ENCODE measurements around the gene ACOD1.
A peak's percentile ranks its signal among the peaks of the same experiment; 100 is the strongest.
"Not testable (repeated sequence)": the region's sequence is repeated elsewhere in the genome, so short reads cannot be mapped to it uniquely, and the experiment has no call there.

ACOD1 gene

GRCh38 chr13:76934671-76935070 is 13.6 kb upstream of the ACOD1 start:
- no peak for TF ChIP-seq POLR2A (IDR thresholded peaks at IDR 0.05; ENCODE audit: low read depth, low read length)
- DNase-seq (ENCODE audit: insufficient read length, low spot score) (no peak), FAIRE-seq (no peak)

DNA sequence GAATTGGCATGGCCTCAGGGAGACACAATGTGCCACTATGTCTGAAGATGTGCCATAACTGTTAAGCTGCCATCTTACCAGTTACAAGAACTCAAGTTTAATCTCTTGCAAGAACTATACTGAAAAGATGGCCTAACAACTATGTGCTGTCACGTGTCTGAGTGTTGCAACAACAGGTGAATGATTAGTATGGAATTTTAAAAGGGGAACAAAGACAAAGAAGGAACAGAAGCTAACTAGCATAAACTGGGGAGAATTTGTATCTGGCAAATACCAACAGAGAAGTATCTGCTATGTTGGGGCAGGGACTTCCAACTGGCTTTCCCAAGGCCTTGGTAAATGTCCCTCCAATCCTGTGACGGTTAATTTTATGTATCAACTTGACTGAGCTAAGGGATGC is 11.5 kb upstream of the ACOD1 start:
- DNase-seq (ENCODE audit: insufficient read length, low spot score) (no peak), FAIRE-seq (no peak)
- no peak for TF ChIP-seq POLR2A (IDR thresholded peaks at IDR 0.05; ENCODE audit: low read depth, low read length)

- TF ChIP-seq POLR2A (IDR thresholded peaks at IDR 0.05; ENCODE audit: low read depth, low read length): no peak
- DNase-seq (ENCODE audit: insufficient read length, low spot score): peak; percentile 42
- peak; percentile 70 for FAIRE-seq
Observed at GRCh38 chr13:76937281-76937820, 11.0 kb upstream of the ACOD1 start.

- no peak for TF ChIP-seq POLR2A (IDR thresholded peaks at IDR 0.05; ENCODE audit: low read depth, low read length)
- FAIRE-seq (no peak), DNase-seq (ENCODE audit: insufficient read length, low spot score) (no peak)
Observed at GRCh38 chr13:76939215-76939614, 9.1 kb upstream of the ACOD1 start.

DNA sequence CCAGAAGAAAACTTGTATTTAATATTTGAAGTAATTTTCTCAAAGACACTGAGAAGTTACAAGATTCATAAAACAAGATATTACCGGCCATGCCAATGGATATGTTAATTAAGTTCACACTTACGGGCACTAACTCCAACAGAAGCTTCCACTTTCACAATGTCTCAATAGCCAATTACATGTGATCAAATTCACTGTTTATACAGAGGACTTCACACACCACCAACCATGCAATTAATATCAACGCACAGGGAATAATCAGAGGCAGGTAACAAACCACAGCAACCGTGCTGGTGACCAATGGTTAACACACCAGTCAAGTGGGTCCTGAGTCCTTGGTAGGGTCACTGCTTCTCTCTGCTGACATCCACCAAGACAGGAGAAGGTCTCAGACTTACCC is 5.9 kb upstream of the ACOD1 start:
- FAIRE-seq (no peak), DNase-seq (ENCODE audit: insufficient read length, low spot score) (no peak)
- TF ChIP-seq POLR2A (IDR thresholded peaks at IDR 0.05; ENCODE audit: low read depth, low read length): no peak

DNA sequence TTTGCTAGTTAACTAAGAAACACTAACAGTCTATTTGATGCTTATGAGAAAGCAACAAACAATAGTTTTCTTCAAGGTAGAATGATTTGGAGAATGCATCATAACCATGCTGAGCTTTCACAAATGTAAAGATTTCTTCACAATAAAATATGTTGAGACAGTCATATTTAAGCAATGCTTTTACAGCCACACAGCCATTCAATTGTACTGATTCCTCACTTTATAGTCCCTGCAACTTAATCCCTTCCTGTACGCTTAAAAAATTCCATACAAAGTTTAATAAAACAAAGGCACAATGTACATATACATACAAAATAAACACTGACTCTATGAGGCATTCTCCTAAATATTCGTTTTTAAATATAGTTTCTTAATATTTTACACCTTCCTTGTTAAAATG is 4.7 kb upstream of the ACOD1 start:
- DNase-seq (ENCODE audit: insufficient read length, low spot score): no peak
- TF ChIP-seq POLR2A (IDR thresholded peaks at IDR 0.05; ENCODE audit: low read depth, low read length): no peak
- FAIRE-seq: no peak

DNA sequence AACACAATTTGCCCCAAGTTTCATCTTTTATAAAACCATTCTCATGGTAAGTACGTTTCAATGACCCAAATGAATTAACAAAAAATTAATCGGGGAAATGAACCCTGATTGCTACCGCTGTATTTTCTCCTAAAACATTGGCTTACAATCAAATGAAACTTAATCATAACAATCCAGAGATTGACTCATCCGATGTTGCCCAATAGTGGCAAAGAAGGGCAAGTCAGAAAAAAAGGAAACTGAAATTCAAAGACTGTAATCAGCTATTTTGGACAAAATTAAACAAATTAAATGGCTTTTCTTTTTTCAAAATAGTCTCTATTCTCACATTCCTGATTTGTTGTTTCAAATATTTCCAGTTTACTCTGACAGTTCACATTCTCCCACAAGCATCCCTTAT is 3.9 kb upstream of the ACOD1 start:
- FAIRE-seq: no peak
- no peak for TF ChIP-seq POLR2A (IDR thresholded peaks at IDR 0.05; ENCODE audit: low read depth, low read length)
- no peak for DNase-seq (ENCODE audit: insufficient read length, low spot score)

DNA sequence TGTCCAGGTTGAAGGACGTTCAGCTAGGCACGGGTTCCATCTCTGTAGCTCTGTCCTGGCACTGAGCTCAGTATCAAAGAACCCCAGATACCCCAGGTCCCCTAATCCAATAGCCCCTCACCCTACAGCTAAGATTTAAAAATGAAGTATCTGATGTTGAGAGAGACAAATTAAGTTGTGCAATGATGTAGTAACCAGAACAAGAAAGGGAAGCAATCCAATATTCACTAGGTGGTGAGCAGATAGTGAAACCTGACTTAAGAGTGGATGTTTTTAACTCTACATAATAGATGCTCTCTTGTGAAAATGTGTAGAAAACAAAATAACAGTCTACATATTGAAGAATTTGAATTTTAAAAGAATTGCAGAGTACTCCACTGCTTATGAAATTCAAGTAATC is 1.8 kb downstream of the ACOD1 start:
- DNase-seq (ENCODE audit: insufficient read length, low spot score): no peak
- TF ChIP-seq POLR2A (IDR thresholded peaks at IDR 0.05; ENCODE audit: low read depth, low read length): no peak
- FAIRE-seq: no peak

DNA sequence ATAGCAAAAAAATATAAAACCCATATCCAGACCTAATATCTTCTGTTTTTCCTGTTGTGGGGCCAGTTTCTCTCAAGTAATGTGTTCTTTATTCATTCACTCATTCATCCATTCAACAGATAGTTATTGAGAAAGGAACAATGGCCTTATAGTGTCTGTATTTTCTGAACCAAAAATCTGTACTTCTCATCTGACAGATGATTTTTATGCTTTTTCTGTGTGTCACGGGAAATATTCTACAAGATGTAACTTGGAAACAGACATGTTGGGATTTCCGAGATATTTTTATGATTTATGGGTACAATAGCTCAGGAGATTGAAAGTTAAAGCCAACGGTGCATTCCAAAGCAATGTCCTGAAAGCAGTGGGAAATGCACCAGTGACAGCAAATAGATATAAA is 5.7 kb downstream of the ACOD1 start:
- DNase-seq (ENCODE audit: insufficient read length, low spot score) (no peak), FAIRE-seq (no peak)
- no peak for TF ChIP-seq POLR2A (IDR thresholded peaks at IDR 0.05; ENCODE audit: low read depth, low read length)

GRCh38 chr13:76954538-76954937 is 6.2 kb downstream of the ACOD1 start:
- no peak for TF ChIP-seq POLR2A (IDR thresholded peaks at IDR 0.05; ENCODE audit: low read depth, low read length)
- FAIRE-seq: no peak
- no peak for DNase-seq (ENCODE audit: insufficient read length, low spot score)

DNA sequence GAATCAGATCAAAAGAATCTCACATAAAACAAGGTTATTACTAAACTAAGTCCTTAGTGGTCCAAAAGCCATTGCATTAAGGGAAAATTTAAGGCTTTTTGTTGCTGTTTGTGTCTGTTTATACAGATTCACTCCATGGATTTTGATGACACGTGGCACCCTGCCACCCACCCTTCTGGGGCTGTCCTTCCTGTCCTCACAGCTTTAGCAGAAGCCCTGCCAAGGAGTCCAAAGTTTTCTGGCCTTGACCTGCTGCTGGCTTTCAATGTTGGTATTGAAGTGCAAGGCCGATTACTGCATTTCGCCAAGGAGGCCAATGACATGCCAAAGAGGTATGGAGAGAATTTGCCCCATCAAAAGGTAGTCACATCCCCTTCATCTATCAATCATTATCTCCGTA is 6.9 kb downstream of the ACOD1 start:
- FAIRE-seq (no peak), DNase-seq (ENCODE audit: insufficient read length, low spot score) (no peak)
- no peak for TF ChIP-seq POLR2A (IDR thresholded peaks at IDR 0.05; ENCODE audit: low read depth, low read length)

DNA sequence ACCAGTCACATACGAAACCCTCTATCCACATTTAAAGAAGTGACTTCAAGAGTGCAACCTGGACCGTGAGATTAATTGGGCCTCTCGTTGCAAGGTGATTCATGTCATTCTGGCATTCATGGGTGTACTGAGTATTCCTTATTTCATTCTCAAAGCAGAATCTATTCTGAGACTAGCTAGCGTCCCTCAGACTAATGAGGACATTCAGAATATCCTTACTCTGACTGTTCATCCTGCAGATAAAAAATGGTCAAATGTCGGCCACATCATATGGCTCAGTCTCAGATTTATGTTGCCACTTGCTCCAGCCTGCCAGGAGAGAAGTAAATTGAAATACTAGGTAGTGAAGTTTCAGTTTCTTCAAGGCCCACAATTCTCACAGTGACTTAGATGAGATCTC is 7.3 kb downstream of the ACOD1 start:
- FAIRE-seq: no peak
- DNase-seq (ENCODE audit: insufficient read length, low spot score): no peak
- TF ChIP-seq POLR2A (IDR thresholded peaks at IDR 0.05; ENCODE audit: low read depth, low read length): no peak

GRCh38 chr13:76958841-76959432 is 10.6 kb downstream of the ACOD1 start:
- TF ChIP-seq POLR2A (IDR thresholded peaks at IDR 0.05; ENCODE audit: low read depth, low read length): no peak
- no peak for FAIRE-seq
- DNase-seq (ENCODE audit: insufficient read length, low spot score): no peak

DNA sequence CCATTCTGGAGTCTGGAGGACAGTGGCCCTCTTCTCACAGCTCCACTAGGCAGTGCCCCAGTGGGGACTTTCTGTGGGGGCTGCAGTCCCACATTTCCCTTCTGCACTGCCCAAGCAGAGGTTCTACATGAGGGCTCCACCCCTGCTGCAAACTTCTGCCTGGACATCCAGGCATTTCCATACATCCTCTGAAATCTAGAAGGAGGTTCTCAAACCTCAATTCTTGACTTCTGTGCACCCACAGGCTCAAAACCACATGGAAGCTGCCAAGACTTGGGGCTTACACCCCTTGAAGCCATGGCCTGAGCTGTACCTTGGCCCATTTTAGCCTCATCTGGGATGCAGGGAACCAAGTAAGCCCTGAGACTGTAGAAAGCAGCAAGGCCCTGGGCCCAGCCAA is 11.4 kb downstream of the ACOD1 start:
- not testable (repeated sequence) for DNase-seq (ENCODE audit: insufficient read length, low spot score); FAIRE-seq

GRCh38 chr13:76965759-76966421 is 17.6 kb downstream of the ACOD1 start:
- no peak for TF ChIP-seq POLR2A (IDR thresholded peaks at IDR 0.05; ENCODE audit: low read depth, low read length)

More at GRCh38 chr13:76965759-76966421, 17.6 kb downstream of the ACOD1 start:
- DNase-seq (ENCODE audit: insufficient read length, low spot score) (no peak), FAIRE-seq (no peak)

Data from H54 (cell line).